Measurements from ENCODE around the gene ZNF362.

ZNF362 gene

DNA sequence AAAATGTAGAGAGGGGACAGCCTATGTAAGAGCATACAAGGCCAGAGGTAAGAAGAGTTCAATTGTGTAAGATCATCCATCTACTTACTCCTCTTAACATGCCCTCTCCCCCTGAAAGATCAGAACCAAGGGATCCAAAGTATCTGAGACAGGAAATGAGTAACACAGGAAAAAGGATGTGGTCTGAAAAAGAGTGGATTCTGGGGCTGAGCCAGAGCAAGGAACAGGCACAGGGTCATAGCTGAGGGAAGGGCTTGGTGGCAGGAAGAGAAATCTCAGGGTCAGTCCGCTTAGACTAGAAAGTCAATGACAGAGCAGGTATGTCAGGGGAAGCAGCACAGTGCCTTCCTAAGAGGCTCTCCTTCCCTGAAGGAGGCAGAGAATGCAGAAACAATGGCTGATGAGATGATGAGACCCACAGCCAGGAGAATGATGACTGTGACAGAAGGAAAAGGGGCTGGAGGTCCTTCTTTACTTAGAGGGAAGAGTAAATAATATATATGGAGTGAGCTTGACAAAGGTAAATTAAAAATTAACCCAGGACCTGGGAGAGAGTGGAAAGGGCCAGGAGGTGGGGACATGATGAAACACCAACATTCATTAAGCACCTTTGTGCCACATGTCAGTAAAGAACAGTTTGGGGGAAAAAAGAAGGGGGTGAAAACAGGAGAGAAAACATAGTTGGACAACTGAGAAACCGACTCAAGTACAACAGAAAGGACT, 90.8 kb downstream of the ZNF362 start:
- DNase-seq (ENCODE audit: low spot score): no peak

GRCh38 chr1:33347650-33347992, 91.3 kb downstream of the ZNF362 start:
- peak; percentile 15 for DNase-seq (ENCODE audit: low spot score)

GRCh38 chr1:33348194-33348593, 91.9 kb downstream of the ZNF362 start:
- DNase-seq (ENCODE audit: low spot score): no peak

DNA sequence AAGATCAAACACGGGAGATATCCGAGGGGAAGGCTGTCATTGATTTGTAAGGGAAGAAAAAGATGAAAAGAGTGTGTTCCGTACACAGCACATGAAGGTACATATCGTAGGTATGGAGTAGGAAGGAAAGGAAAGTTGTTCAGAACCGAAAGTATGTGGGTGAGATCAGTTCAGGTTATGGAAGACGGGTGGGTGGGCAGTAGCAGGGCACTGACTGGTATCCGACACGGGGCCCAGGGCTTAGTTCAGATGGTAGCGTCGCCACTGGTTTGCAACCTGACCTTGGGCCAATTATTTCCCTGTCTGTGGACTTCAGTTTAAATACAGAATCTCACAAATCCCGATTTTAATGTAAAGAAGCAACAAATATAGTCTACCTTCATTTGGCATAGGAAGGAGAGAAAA, 92.4 kb downstream of the ZNF362 start:
- DNase-seq (ENCODE audit: low spot score): no peak

DNA sequence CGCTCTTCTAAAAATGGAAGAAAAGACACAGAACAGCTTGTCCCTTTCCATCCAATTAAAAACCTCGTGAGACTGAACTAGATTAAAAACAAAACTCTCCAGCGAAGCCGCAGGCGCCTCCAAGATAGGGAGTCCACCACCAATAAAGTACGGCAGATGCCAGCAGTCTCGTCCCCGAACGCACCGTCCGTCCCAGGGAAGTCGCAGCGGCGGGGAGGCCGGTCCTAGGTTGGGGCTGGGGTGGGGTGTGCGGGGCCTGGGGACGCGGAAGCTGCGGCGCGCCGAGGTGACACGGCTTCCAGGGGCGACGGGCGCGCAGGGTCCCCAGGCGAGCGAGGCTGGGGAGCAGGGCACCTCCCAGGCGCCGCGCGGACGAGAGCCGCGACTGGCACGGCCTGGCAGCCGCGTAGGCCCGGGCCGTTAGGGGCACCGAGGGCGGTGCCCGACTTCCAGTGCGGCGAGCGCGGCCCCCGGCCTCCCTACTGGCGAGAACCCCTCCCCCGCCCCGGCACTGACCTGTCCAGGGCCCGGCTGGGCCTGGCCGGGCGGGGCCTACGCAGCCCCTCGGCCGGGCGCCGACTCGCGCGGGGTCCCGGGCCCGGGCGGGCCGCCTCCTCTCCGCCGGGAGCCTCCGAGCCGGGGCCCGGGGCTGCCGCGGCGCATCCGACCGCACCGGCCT, 92.9 kb downstream of the ZNF362 start:
- peak; percentile 49 for DNase-seq (ENCODE audit: low spot score)

DNA sequence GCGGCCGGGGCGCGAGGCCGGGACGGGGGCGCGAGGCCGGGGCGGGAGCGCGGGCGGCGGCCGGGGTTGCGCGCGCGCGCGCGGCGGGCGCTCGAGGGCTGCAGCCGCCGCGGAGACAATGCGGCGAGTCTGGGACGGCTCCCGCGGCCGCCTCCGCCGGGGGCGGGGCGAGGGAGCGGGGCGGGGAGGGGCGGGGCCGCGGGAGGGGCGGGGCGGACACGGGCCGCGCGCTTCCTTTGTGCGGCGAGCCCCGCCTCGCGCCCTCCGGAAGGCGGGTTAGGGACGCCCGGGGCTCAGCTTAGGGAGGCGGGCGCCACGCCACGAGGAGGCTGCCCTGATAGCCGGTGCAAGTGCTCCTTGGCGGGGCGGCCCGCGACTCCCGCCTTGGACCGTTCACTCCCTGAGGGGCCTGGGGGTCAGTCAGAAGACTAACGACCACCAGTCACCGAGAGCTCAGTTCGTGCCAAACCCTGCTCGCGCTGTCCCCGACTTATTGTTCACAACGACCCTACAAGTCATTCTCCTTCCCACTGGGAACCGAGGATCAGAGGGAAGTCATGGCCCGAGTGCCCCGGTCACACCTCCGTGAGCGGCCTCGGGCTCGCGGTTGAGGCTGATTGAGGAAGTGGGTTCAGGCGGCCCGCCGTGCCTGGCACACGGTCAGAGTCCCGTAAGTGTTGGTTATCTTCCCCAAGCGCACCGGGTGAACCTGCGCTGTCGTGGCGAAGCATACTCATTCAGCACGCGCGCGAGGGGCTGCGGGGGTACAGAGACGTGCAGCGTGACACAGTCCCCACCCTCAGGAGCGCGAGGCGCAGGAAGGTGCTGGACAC, 93.7 kb downstream of the ZNF362 start:
- DNase-seq (ENCODE audit: low spot score): peak; percentile 69

Data from hematopoietic multipotent progenitor cell treated with erythropoietin and hydrocortisone succinate and interleukin-3 and kit ligand, for 17 days (in vitro differentiated cells).